GM21786 (cell line): ENCODE results near the gene EMC10.
"Not testable (repeated sequence)": the region's sequence is repeated elsewhere in the genome, so short reads cannot be mapped to it uniquely, and the experiment has no call there.

Source experiments
- ATAC-seq: cut with Tn5 transposase; IDR thresholded peaks from one replicate; pipeline ENCODE4 v1.9.1; 2021; ENCODE audit not compliant: unreplicated experiment

Gene EMC10

GRCh38 chr19:50512999-50513745 is 36.9 kb downstream of the EMC10 start:
- no peak for ATAC-seq

- ATAC-seq, result no peak
Observed at GRCh38 chr19:50513746-50514345, 37.5 kb downstream of the EMC10 start, which contains the start of gene ASPDH. TSS of gene ASPDH (minus strand) at chr19:50513913. CDS start at chr19:50513823, 90 bp downstream.

- no peak for ATAC-seq
Observed at GRCh38 chr19:50514346-50515167, 38.2 kb downstream of the EMC10 start.

GRCh38 chr19:50515168-50515561 is 38.9 kb downstream of the EMC10 start:
- ATAC-seq, result no peak

GRCh38 chr19:50516456-50516855 is 40.1 kb downstream of the EMC10 start:
- ATAC-seq, result no peak

GRCh38 chr19:50516964-50517703 is 40.8 kb downstream of the EMC10 start:
- ATAC-seq, result no peak

GRCh38 chr19:50517704-50518075 is 41.4 kb downstream of the EMC10 start:
- no peak for ATAC-seq

GRCh38 chr19:50518091-50519005 is 42.0 kb downstream of the EMC10 start:
- ATAC-seq, result no peak

- ATAC-seq, result no peak
Observed at GRCh38 chr19:50519006-50519575, 42.8 kb downstream of the EMC10 start.

- ATAC-seq, result no peak
Observed at GRCh38 chr19:50520822-50521465, 44.6 kb downstream of the EMC10 start.

- ATAC-seq, result no peak
Observed at GRCh38 chr19:50522881-50523280, 46.6 kb downstream of the EMC10 start.

GRCh38 chr19:50528052-50528451 is 51.7 kb downstream of the EMC10 start:
- ATAC-seq, result not testable (repeated sequence)

GRCh38 chr19:50531171-50531612 is 54.9 kb downstream of the EMC10 start:
- no peak for ATAC-seq

- ATAC-seq, result no peak
Observed at GRCh38 chr19:50532952-50533351, 56.6 kb downstream of the EMC10 start.

- no peak for ATAC-seq
Observed at GRCh38 chr19:50534478-50534877, 58.2 kb downstream of the EMC10 start.

GRCh38 chr19:50535672-50536187 is 59.4 kb downstream of the EMC10 start:
- ATAC-seq, result no peak

- no peak for ATAC-seq
Observed at GRCh38 chr19:50536662-50537305, 60.5 kb downstream of the EMC10 start.

- no peak for ATAC-seq
Observed at GRCh38 chr19:50537306-50537685, 61.0 kb downstream of the EMC10 start.
